Adipocyte (in vitro differentiated cells): ENCODE results near the gene NOP9.

Experiments
- DNase-seq: peaks from one replicate; pipeline ENCODE4 v3.0.0-alpha.2; 2015; ENCODE audit warnings: low read depth
- H3K27me3 ChIP-seq: replicated peaks from 2 replicates; pipeline ENCODE4 v1.7.0; 2013; ENCODE audit warnings: mild to moderate bottlenecking, low read length, moderate library complexity; ENCODE audit not compliant: control insufficient read depth, insufficient read depth
- H3K36me3 ChIP-seq: 2 replicates; pipeline ENCODE4 v1.7.0; 2013; ENCODE audit warnings: low read length, mild to moderate bottlenecking, moderate library complexity; ENCODE audit not compliant: control insufficient read depth, insufficient read depth, severe bottlenecking
- H3K4me1 ChIP-seq: 2 replicates; pipeline ENCODE4 v1.7.0; 2013; ENCODE audit warnings: mild to moderate bottlenecking, low read length, moderate library complexity; ENCODE audit not compliant: control insufficient read depth, insufficient read depth
- H3K4me3 ChIP-seq: 2 replicates; pipeline ENCODE4 v1.7.0; 2013; ENCODE audit warnings: mild to moderate bottlenecking, low read length, moderate library complexity
- H3K9ac ChIP-seq: 2 replicates; pipeline ENCODE4 v1.7.0; 2013; ENCODE audit warnings: mild to moderate bottlenecking, low read length, moderate library complexity
- H3K9me3 ChIP-seq: 2 replicates; pipeline ENCODE4 v1.7.0; 2013; ENCODE audit warnings: mild to moderate bottlenecking, low read length, moderate library complexity; ENCODE audit not compliant: control insufficient read depth

NOP9 gene

DNA sequence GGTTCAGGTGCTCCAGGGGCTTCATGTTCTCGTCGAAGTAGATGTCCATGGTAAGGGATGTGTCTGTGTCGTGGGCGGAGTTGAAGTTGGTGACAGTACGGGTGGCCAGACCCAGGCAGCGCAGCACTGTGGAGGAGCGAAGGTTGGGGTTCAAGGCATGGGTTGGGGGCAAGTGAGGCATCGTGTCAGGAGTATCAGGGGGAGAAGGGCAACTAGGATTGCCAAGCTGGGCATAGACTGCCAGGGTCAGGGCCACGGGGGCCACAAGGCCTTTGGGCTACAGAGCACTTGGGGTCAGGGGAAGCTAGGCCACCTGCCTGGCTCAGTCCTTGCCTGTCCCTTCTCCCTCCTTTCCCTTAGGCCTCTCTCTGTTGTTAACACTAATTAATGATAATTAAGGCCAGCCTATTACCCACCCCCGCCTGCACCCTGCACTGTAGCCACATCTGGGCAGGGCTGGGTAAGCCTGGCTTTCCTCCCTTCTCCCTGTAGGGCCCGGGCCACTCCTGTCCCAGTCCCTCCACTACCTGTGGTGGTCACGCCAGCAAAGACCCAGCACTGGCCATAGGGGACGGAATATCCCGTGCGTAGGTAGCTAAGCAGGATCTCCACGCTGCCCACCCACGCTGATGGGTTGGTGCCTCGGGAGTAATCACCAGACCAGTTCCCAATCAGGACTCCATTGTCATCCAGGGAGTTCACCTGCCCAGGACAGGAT is 40.9 kb upstream of the NOP9 start:
- no peak for DNase-seq
- H3K4me3 ChIP-seq: no peak overlapping the region

DNA sequence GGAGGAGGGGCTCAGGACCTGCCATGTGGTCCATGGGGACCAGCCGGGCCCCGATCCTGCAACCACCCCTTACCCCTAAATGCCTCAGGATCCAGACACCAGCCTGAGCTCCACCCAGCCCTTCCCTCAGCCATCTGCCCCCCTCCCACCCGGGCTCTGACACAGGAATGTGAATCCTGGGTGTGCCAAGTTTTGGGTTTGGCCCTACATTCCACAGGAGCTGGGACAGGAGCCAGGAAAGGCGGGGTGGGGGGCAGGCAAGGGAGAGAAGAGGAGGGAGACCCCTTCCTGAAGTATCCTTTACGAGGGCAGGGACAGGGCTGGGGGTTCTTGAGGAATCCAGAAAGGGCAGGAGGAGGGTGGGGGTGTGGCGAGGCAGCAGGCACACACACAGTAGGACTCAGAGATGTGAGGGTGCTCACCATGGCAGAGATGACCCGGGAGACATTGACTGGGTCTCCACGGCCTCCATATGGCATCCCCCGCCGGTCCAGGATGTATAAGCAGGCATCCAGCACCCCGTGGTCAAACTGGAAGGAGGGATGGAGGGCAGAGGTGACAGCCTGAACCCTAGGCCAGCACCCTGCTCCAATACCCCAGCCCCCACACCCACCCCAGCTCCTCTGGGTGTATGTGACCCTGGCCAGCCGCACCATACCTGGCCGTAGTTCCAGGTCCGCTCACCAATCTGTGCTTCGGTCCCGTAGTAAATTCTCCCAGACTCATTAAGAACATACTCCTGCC is 40.2 kb upstream of the NOP9 start:
- no peak overlapping the region for H3K4me3 ChIP-seq
- H3K4me1 ChIP-seq: peaks cover 10% of the 10 kb centered on the region
- no peaks in the 10 kb centered on the region for H3K27me3 ChIP-seq
- no peaks in the 10 kb centered on the region for H3K36me3 ChIP-seq
- no peaks in the 10 kb centered on the region for H3K9me3 ChIP-seq
- no peak overlapping the region for H3K9ac ChIP-seq
- peak; percentile 55 for DNase-seq

More for the DNA sequence above, 40.9 kb upstream of the NOP9 start:
- no peak overlapping the region for H3K9ac ChIP-seq
- H3K36me3 ChIP-seq: no peaks in the 10 kb centered on the region
- peaks cover 10% of the 10 kb centered on the region for H3K4me1 ChIP-seq
- H3K27me3 ChIP-seq: no peaks in the 10 kb centered on the region
- H3K9me3 ChIP-seq: no peaks in the 10 kb centered on the region

DNA sequence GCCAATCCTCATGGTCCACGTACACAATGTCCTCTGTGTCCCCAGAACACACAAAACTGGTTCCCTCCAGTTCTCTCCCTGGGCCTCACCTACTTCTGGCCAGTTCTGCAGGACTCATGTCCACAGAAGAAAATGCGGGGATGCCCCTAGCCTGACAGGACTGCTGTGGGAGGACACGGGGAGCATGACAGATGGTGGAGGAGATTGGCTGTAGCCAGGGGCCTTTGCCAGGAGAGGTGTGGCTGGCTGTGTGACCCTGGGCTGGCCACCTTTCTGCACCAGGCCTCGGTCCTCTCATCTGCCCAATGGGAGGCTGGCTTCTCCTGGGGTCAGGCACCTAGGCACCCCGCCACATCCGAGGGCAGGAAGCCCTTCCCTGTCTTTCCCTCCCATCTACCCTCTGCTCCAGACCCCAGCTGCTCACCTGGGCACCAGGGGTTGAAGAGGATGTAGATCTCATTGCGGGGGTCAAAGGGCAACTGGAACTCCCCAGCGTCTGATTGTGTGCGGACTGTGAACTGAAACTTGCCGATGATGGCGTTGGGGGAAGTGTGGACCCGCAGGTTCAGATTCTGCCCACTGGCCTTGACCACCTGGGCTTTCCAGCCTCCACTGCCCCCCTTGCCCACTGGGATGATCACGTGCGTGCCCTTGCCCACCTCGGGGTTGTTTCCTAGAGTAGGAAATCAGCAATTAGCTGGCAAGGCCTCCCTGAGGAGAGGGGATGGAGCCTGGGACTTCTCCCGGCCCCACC is 39.4 kb upstream of the NOP9 start:
- no peaks in the 10 kb centered on the region for H3K27me3 ChIP-seq
- H3K4me1 ChIP-seq: peaks cover 10% of the 10 kb centered on the region
- no peak overlapping the region for H3K9ac ChIP-seq
- H3K4me3 ChIP-seq: no peak overlapping the region
- peaks cover under 1% of the 10 kb centered on the region for H3K36me3 ChIP-seq
- no peaks in the 10 kb centered on the region for H3K9me3 ChIP-seq
- no peak for DNase-seq

DNA sequence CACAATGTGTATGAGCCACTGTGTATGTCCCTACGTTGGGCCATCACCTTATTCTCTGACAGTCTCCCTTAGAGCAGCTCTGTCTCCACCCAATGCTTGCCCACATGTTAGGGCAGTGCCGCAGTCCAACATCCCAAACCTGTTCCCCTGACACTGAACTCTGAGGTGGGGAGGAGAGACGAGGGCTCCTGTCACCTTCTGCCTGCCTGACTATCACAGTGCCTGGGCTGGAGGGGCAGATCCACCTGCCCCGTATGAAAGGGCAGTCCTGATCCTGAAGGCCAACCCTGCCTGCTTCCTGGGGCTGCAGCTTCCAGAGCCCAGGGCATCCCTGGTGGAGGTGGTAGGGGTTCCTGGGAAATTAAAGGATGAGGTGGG is 38.9 kb upstream of the NOP9 start:
- Histone ChIP-seq H3K4me3 (no peak overlapping the region), H3K9ac (no peak overlapping the region), H3K36me3 (peaks cover 7% of the 10 kb centered on the region), H3K9me3 (no peaks in the 10 kb centered on the region), H3K4me1 (peaks cover 10% of the 10 kb centered on the region), H3K27me3 (no peaks in the 10 kb centered on the region)
- DNase-seq: no peak

DNA sequence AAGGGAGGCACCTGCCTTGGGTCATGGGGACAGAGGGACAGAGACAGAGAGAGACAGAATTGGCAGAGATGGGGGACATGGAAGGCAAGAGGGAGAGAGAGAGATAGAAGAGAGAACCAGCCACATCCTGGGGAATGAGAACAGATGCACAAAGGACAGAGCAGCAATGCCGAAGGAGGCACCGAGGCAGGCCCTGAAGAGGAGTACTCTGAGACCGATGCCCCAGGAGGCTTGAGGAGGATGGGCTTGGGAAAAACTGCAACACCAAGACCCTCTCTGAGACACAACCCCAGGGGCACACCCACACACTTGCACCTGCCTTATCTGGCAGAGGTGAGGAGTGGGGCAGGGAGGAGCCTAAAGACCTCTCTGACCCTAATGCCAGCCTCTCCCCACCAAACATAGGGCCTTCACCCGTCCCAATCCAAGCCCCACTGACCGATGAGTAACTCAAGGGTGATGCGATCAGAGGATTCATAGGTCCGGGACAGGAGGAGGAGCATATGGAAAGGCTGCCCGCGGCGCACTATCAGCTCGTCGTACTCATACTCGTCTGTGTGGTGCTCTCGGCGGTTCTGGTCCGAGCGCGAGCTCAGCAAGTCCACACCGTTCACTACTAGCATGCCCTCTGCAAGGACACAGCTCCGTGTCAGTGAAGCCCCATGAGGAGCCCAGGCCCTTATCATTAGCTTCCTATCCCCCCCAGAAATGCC is 38.2 kb upstream of the NOP9 start:
- Histone ChIP-seq H3K4me3 (no peak overlapping the region), H3K9me3 (no peaks in the 10 kb centered on the region), H3K36me3 (peaks cover 12% of the 10 kb centered on the region), H3K4me1 (peaks cover 10% of the 10 kb centered on the region), H3K9ac (no peak overlapping the region), H3K27me3 (no peaks in the 10 kb centered on the region)
- DNase-seq: no peak

DNA sequence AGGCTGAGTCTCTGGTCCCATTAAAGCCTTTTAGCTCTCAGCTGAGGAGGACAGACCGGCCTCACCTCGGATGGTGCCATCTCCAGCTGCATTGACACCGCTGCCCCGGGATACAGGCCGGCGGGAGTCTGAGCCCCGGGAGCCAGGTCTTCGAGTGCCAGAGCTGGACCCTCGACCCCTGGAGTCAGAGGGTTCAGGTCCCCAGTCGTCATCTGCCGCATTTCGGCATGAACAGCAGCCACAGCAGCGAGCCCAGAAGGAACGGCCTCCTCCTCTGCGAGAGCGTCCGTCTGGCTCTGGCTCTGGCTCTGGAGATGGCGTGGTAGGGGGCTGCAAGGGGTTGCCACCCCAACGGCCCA is 37.7 kb upstream of the NOP9 start:
- no peak overlapping the region for H3K4me3 ChIP-seq
- peaks cover 10% of the 10 kb centered on the region for H3K4me1 ChIP-seq
- H3K9me3 ChIP-seq: no peaks in the 10 kb centered on the region
- H3K36me3 ChIP-seq: peaks cover 17% of the 10 kb centered on the region
- no peak for DNase-seq
- no peak overlapping the region for H3K9ac ChIP-seq
- H3K27me3 ChIP-seq: no peaks in the 10 kb centered on the region

DNA sequence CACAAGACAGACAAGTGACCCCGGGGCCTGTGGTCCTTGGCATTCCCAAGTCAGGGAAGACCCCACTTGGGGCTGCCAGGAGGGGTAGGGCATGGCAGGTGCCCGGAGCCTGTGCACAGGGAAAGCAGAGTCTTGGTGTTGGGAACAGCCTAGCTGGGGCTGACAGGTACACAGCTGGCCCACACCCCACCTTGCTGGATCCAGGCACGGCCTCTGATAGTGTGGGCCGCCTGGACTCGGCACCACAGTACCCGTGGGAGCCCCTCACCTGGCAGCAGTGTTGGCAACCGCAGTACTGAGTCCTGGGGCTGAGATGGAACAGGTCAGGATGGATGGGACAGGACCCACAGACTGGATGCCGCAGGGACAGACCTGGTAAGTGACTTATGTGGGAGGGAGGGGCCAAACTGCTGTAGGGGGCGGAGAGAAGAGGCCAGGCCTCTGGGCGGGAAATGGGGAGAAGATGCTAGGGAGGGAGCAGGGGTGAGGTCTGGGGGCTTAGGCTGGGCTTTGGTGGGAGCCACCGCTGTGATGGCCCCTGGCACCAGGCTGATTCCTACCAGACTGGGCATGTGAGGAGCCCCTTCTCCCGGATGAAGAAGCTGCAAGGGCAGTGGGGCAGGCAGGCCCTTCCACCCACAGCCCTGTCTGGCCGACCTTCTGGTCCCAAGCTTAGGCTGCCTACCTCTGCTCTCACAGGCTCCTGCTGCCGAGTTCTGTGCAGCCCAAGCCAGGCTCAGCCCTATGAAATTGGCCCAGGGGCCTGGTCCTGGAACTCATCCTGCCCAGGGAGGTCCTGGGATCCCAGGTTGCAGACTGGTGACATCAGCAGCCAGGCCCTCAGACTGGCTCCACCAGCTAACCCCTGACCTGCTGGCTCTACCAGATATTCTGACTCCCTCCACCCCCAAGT is 36.6 kb upstream of the NOP9 start, which contains the start of gene TGM1:
TGM1 (minus strand) TSS at position 357 of the 913 bp plus-strand sequence. CDS start 825 bp downstream, outside the sequence.
- Histone ChIP-seq H3K4me1 (peaks cover 10% of the 10 kb centered on the region), H3K36me3 (peaks cover 28% of the 10 kb centered on the region), H3K4me3 (no peak within 1 kb of the TSS), H3K9me3 (no peaks in the 10 kb centered on the region), H3K27me3 (no peaks in the 10 kb centered on the region), H3K9ac (no peak within 1 kb of the TSS)
- DNase-seq: no peak

DNA sequence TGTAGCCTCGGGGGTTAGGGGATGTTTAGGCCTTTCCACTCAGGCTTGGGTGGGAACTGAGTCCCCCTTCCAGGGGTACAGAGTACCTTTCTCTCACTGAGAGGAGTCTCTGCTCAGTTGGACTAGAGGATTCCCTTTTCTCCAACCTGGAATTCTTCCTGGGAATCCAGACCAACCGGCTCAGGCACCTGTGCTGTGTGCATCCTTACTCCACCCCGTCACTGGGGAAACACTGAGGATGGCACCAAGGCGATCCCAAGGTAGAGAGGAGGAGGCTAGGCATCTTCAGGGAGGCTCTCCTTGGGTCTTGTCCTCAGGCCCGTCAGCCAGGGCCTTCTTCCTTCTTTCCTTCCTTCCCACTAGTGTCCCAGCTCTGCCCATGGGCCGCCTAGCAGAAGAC is 35.8 kb upstream of the NOP9 start:
- no peak for DNase-seq
- Histone ChIP-seq H3K36me3 (peaks cover 34% of the 10 kb centered on the region), H3K9me3 (no peaks in the 10 kb centered on the region), H3K4me1 (peaks cover 8% of the 10 kb centered on the region), H3K9ac (no peak overlapping the region), H3K4me3 (no peak overlapping the region), H3K27me3 (no peaks in the 10 kb centered on the region)

DNA sequence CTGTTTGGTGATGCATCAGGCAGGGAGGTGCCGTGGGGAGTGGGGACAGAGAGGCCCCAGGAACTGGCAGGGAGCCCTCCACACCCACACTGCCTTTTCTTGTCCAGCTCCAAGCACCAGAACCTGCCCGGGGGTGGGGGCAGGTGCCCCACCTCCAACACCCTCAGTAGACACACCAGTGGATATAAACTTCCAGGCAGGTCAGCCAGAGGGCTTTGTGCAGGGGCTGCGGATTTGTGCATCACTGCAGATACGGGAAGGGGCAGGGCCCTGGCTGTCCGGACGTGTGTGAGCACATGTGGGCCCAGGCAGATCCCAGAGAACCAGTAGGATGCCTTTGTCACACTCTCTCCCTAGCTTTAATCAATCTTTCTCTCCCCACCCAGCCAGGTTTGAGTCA is 35.4 kb upstream of the NOP9 start:
- no peaks in the 10 kb centered on the region for H3K27me3 ChIP-seq
- H3K4me1 ChIP-seq: peaks cover 3% of the 10 kb centered on the region
- H3K9me3 ChIP-seq: no peaks in the 10 kb centered on the region
- peaks cover 38% of the 10 kb centered on the region for H3K36me3 ChIP-seq
- H3K9ac ChIP-seq: no peak overlapping the region
- no peak for DNase-seq
- no peak overlapping the region for H3K4me3 ChIP-seq
